IPS-11a (cell line): ENCODE data around the gene DDX51.
"Not testable (repeated sequence)": the region's sequence is repeated elsewhere in the genome, so short reads cannot be mapped to it uniquely, and the experiment has no call there.

Source experiments
- H3K4me3 ChIP-seq: one replicate; pipeline ENCODE4 v1.5.1; 2013; ENCODE audit warnings: low read depth, low read length, control low read depth

DDX51 gene

GRCh38 chr12:132123970-132124765 is 20.0 kb downstream of the DDX51 start:
- H3K4me3 ChIP-seq: no peak overlapping the region

- no peak overlapping the region for H3K4me3 ChIP-seq
Observed at GRCh38 chr12:132121283-132121682, 22.8 kb downstream of the DDX51 start.

- no peak overlapping the region for H3K4me3 ChIP-seq
Observed at GRCh38 chr12:132118876-132119275, 25.2 kb downstream of the DDX51 start.

GRCh38 chr12:132117558-132117875 is 26.6 kb downstream of the DDX51 start:
- H3K4me3 ChIP-seq: no peak overlapping the region

- no peak overlapping the region for H3K4me3 ChIP-seq
Observed at GRCh38 chr12:132116709-132117557, 27.2 kb downstream of the DDX51 start.

- H3K4me3 ChIP-seq: no peak overlapping the region
Observed at GRCh38 chr12:132115500-132115899, 28.6 kb downstream of the DDX51 start.

GRCh38 chr12:132114667-132115066 is 29.5 kb downstream of the DDX51 start:
- no peak overlapping the region for H3K4me3 ChIP-seq

- no peak overlapping the region for H3K4me3 ChIP-seq
Observed at GRCh38 chr12:132111654-132112304, 32.3 kb downstream of the DDX51 start.

GRCh38 chr12:132110677-132111076 is 33.4 kb downstream of the DDX51 start:
- no peak overlapping the region for H3K4me3 ChIP-seq

GRCh38 chr12:132109741-132110140 is 34.4 kb downstream of the DDX51 start:
- no peak overlapping the region for H3K4me3 ChIP-seq

- no peak overlapping the region for H3K4me3 ChIP-seq
Observed at GRCh38 chr12:132108211-132108832, 35.8 kb downstream of the DDX51 start.

- H3K4me3 ChIP-seq: no peak overlapping the region
Observed at GRCh38 chr12:132106921-132107320, 37.2 kb downstream of the DDX51 start.

GRCh38 chr12:132105467-132105866 is 38.7 kb downstream of the DDX51 start:
- no peak overlapping the region for H3K4me3 ChIP-seq

- no peak overlapping the region for H3K4me3 ChIP-seq
Observed at GRCh38 chr12:132103542-132104308, 40.4 kb downstream of the DDX51 start.

- H3K4me3 ChIP-seq: not testable (repeated sequence)
Observed at GRCh38 chr12:132103072-132103471, 41.0 kb downstream of the DDX51 start.

GRCh38 chr12:132102297-132102696 is 41.8 kb downstream of the DDX51 start:
- H3K4me3 ChIP-seq: no peak overlapping the region

GRCh38 chr12:132100306-132101065 is 43.6 kb downstream of the DDX51 start:
- no peak overlapping the region for H3K4me3 ChIP-seq

- H3K4me3 ChIP-seq: no peak overlapping the region
Observed at GRCh38 chr12:132099739-132100138, 44.4 kb downstream of the DDX51 start.

- H3K4me3 ChIP-seq: no peak overlapping the region
Observed at GRCh38 chr12:132095520-132096409, 48.4 kb downstream of the DDX51 start.
